ENCODE measurements around the gene CNTNAP2.

Gene CNTNAP2

GRCh38 chr7:146417176-146417575 is 300.6 kb downstream of the CNTNAP2 start:
- H3K9ac ChIP-seq (ENCODE audit: low read length) = no peak overlapping the region
- DNase-seq (ENCODE audit: low read depth) = no peak
- no peak overlapping the region for H3K4me3 ChIP-seq (ENCODE audit: low read length)
- no peaks in the 10 kb centered on the region for H3K4me1 ChIP-seq (ENCODE audit: control insufficient read depth, insufficient read depth, low read length)
- peaks cover 2% of the 10 kb centered on the region for H3K9me3 ChIP-seq (ENCODE audit: control insufficient read depth, low read length)
- no peaks in the 10 kb centered on the region for H3K36me3 ChIP-seq (ENCODE audit: control insufficient read depth, insufficient read depth, low read length, severe bottlenecking)
- H3K27me3 ChIP-seq (replicated peaks; ENCODE audit: control insufficient read depth, insufficient read depth, low read length) = no peaks in the 10 kb centered on the region

- Histone ChIP-seq H3K4me3 (ENCODE audit: low read length) (no peak overlapping the region), H3K9me3 (ENCODE audit: control insufficient read depth, low read length) (no peaks in the 10 kb centered on the region), H3K36me3 (ENCODE audit: control insufficient read depth, insufficient read depth, low read length, severe bottlenecking) (no peaks in the 10 kb centered on the region), H3K27me3 (replicated peaks; ENCODE audit: control insufficient read depth, insufficient read depth, low read length) (no peaks in the 10 kb centered on the region), H3K9ac (ENCODE audit: low read length) (no peak overlapping the region), H3K4me1 (ENCODE audit: control insufficient read depth, insufficient read depth, low read length) (no peaks in the 10 kb centered on the region)
- no peak for DNase-seq (ENCODE audit: low read depth)
Measured at GRCh38 chr7:146423446-146423845, 306.8 kb downstream of the CNTNAP2 start.

GRCh38 chr7:146424084-146424483 is 307.5 kb downstream of the CNTNAP2 start:
- H3K9ac ChIP-seq (ENCODE audit: low read length) = no peak overlapping the region
- no peak for DNase-seq (ENCODE audit: low read depth)
- no peaks in the 10 kb centered on the region for H3K4me1 ChIP-seq (ENCODE audit: control insufficient read depth, insufficient read depth, low read length)
- peaks cover 4% of the 10 kb centered on the region for H3K9me3 ChIP-seq (ENCODE audit: control insufficient read depth, low read length)
- no peak overlapping the region for H3K4me3 ChIP-seq (ENCODE audit: low read length)
- no peaks in the 10 kb centered on the region for H3K27me3 ChIP-seq (replicated peaks; ENCODE audit: control insufficient read depth, insufficient read depth, low read length)
- no peaks in the 10 kb centered on the region for H3K36me3 ChIP-seq (ENCODE audit: control insufficient read depth, insufficient read depth, low read length, severe bottlenecking)

- no peak overlapping the region for H3K4me3 ChIP-seq (ENCODE audit: low read length)
- H3K27me3 ChIP-seq (replicated peaks; ENCODE audit: control insufficient read depth, insufficient read depth, low read length) = no peaks in the 10 kb centered on the region
- H3K4me1 ChIP-seq (ENCODE audit: control insufficient read depth, insufficient read depth, low read length) = no peaks in the 10 kb centered on the region
- H3K36me3 ChIP-seq (ENCODE audit: control insufficient read depth, insufficient read depth, low read length, severe bottlenecking) = no peaks in the 10 kb centered on the region
- peaks cover 16% of the 10 kb centered on the region for H3K9me3 ChIP-seq (ENCODE audit: control insufficient read depth, low read length)
- DNase-seq (ENCODE audit: low read depth) = no peak
- H3K9ac ChIP-seq (ENCODE audit: low read length) = no peak overlapping the region
Measured at GRCh38 chr7:146433501-146433900, 316.9 kb downstream of the CNTNAP2 start.

GRCh38 chr7:146443102-146443501 is 326.5 kb downstream of the CNTNAP2 start:
- no peak for DNase-seq (ENCODE audit: low read depth)
- Histone ChIP-seq H3K36me3 (ENCODE audit: control insufficient read depth, insufficient read depth, low read length, severe bottlenecking) (no peaks in the 10 kb centered on the region), H3K9me3 (ENCODE audit: control insufficient read depth, low read length) (no peaks in the 10 kb centered on the region), H3K4me1 (ENCODE audit: control insufficient read depth, insufficient read depth, low read length) (no peaks in the 10 kb centered on the region), H3K4me3 (ENCODE audit: low read length) (no peak overlapping the region), H3K9ac (ENCODE audit: low read length) (no peak overlapping the region), H3K27me3 (replicated peaks; ENCODE audit: control insufficient read depth, insufficient read depth, low read length) (no peaks in the 10 kb centered on the region)

GRCh38 chr7:146449625-146450024 is 333.0 kb downstream of the CNTNAP2 start:
- H3K27me3 ChIP-seq (replicated peaks; ENCODE audit: control insufficient read depth, insufficient read depth, low read length) = no peaks in the 10 kb centered on the region
- no peak overlapping the region for H3K9ac ChIP-seq (ENCODE audit: low read length)
- no peaks in the 10 kb centered on the region for H3K4me1 ChIP-seq (ENCODE audit: control insufficient read depth, insufficient read depth, low read length)
- H3K9me3 ChIP-seq (ENCODE audit: control insufficient read depth, low read length) = peaks cover 4% of the 10 kb centered on the region
- H3K4me3 ChIP-seq (ENCODE audit: low read length) = no peak overlapping the region
- no peaks in the 10 kb centered on the region for H3K36me3 ChIP-seq (ENCODE audit: control insufficient read depth, insufficient read depth, low read length, severe bottlenecking)
- no peak for DNase-seq (ENCODE audit: low read depth)

- Histone ChIP-seq H3K9ac (ENCODE audit: low read length) (no peak overlapping the region), H3K27me3 (replicated peaks; ENCODE audit: control insufficient read depth, insufficient read depth, low read length) (no peaks in the 10 kb centered on the region), H3K9me3 (ENCODE audit: control insufficient read depth, low read length) (peaks cover 3% of the 10 kb centered on the region), H3K36me3 (ENCODE audit: control insufficient read depth, insufficient read depth, low read length, severe bottlenecking) (no peaks in the 10 kb centered on the region), H3K4me3 (ENCODE audit: low read length) (no peak overlapping the region), H3K4me1 (ENCODE audit: control insufficient read depth, insufficient read depth, low read length) (no peaks in the 10 kb centered on the region)
- peak; percentile 60 for DNase-seq (ENCODE audit: low read depth)
Measured at GRCh38 chr7:146455091-146455655, 338.6 kb downstream of the CNTNAP2 start.

- H3K9me3 ChIP-seq (ENCODE audit: control insufficient read depth, low read length) = no peaks in the 10 kb centered on the region
- H3K4me3 ChIP-seq (ENCODE audit: low read length) = no peak overlapping the region
- no peaks in the 10 kb centered on the region for H3K4me1 ChIP-seq (ENCODE audit: control insufficient read depth, insufficient read depth, low read length)
- DNase-seq (ENCODE audit: low read depth) = no peak
- no peaks in the 10 kb centered on the region for H3K36me3 ChIP-seq (ENCODE audit: control insufficient read depth, insufficient read depth, low read length, severe bottlenecking)
- H3K27me3 ChIP-seq (replicated peaks; ENCODE audit: control insufficient read depth, insufficient read depth, low read length) = no peaks in the 10 kb centered on the region
- no peak overlapping the region for H3K9ac ChIP-seq (ENCODE audit: low read length)
Measured at GRCh38 chr7:146479040-146479439, 362.4 kb downstream of the CNTNAP2 start.

- Histone ChIP-seq H3K9me3 (ENCODE audit: control insufficient read depth, low read length) (peaks cover 5% of the 10 kb centered on the region), H3K4me3 (ENCODE audit: low read length) (no peak overlapping the region), H3K36me3 (ENCODE audit: control insufficient read depth, insufficient read depth, low read length, severe bottlenecking) (no peaks in the 10 kb centered on the region), H3K27me3 (replicated peaks; ENCODE audit: control insufficient read depth, insufficient read depth, low read length) (no peaks in the 10 kb centered on the region), H3K4me1 (ENCODE audit: control insufficient read depth, insufficient read depth, low read length) (no peaks in the 10 kb centered on the region), H3K9ac (ENCODE audit: low read length) (no peak overlapping the region)
- no peak for DNase-seq (ENCODE audit: low read depth)
Measured at GRCh38 chr7:146486519-146486918, 369.9 kb downstream of the CNTNAP2 start.

- DNase-seq (ENCODE audit: low read depth) = no peak
- Histone ChIP-seq H3K4me1 (ENCODE audit: control insufficient read depth, insufficient read depth, low read length) (no peaks in the 10 kb centered on the region), H3K9ac (ENCODE audit: low read length) (no peak overlapping the region), H3K4me3 (ENCODE audit: low read length) (no peak overlapping the region), H3K27me3 (replicated peaks; ENCODE audit: control insufficient read depth, insufficient read depth, low read length) (no peaks in the 10 kb centered on the region), H3K36me3 (ENCODE audit: control insufficient read depth, insufficient read depth, low read length, severe bottlenecking) (no peaks in the 10 kb centered on the region), H3K9me3 (ENCODE audit: control insufficient read depth, low read length) (peaks cover 12% of the 10 kb centered on the region)
Measured at GRCh38 chr7:146492017-146492416, 375.4 kb downstream of the CNTNAP2 start.

- Histone ChIP-seq H3K9ac (ENCODE audit: low read length) (no peak overlapping the region), H3K27me3 (replicated peaks; ENCODE audit: control insufficient read depth, insufficient read depth, low read length) (no peaks in the 10 kb centered on the region), H3K4me3 (ENCODE audit: low read length) (no peak overlapping the region), H3K36me3 (ENCODE audit: control insufficient read depth, insufficient read depth, low read length, severe bottlenecking) (no peaks in the 10 kb centered on the region), H3K9me3 (ENCODE audit: control insufficient read depth, low read length) (peaks cover 8% of the 10 kb centered on the region), H3K4me1 (ENCODE audit: control insufficient read depth, insufficient read depth, low read length) (no peaks in the 10 kb centered on the region)
- no peak for DNase-seq (ENCODE audit: low read depth)
Measured at GRCh38 chr7:146494952-146495596, 378.5 kb downstream of the CNTNAP2 start.

- Histone ChIP-seq H3K36me3 (ENCODE audit: control insufficient read depth, insufficient read depth, low read length, severe bottlenecking) (no peaks in the 10 kb centered on the region), H3K4me3 (ENCODE audit: low read length) (no peak overlapping the region), H3K9ac (ENCODE audit: low read length) (no peak overlapping the region), H3K9me3 (ENCODE audit: control insufficient read depth, low read length) (peaks cover 13% of the 10 kb centered on the region), H3K27me3 (replicated peaks; ENCODE audit: control insufficient read depth, insufficient read depth, low read length) (no peaks in the 10 kb centered on the region), H3K4me1 (ENCODE audit: control insufficient read depth, insufficient read depth, low read length) (no peaks in the 10 kb centered on the region)
- no peak for DNase-seq (ENCODE audit: low read depth)
Measured at GRCh38 chr7:146496657-146497056, 380.1 kb downstream of the CNTNAP2 start.

Data from adipocyte (in vitro differentiated cells).